ENCODE data around the gene NBPF12.
"Not testable (repeated sequence)": the region's sequence is repeated elsewhere in the genome, so short reads cannot be mapped to it uniquely, and the experiment has no call there.

GRCh38 chr1:146970656-146971055 lies 32.5 kb downstream of the NBPF12 start:
- not testable (repeated sequence) for TF ChIP-seq CTCF (IDR thresholded peaks at IDR 0.05); ZFX (IDR thresholded peaks at IDR 0.05; ENCODE audit: borderline replicate concordance)

Data from 22Rv1 (cell line).